ENCODE results near the gene YIPF2.

YIPF2 gene

GRCh38 chr19:10872546-10873107 is 55.8 kb downstream of the YIPF2 start:
- DNase-seq = no peak

All from CD4-positive, alpha-beta T cell treated with Interleukin-4 for 4 hours (primary cell).